ENCODE results near the gene CFHR1.
"Not testable (repeated sequence)": the region's sequence is repeated elsewhere in the genome, so short reads cannot be mapped to it uniquely, and the experiment has no call there.

Gene CFHR1

GRCh38 chr1:196819531-196819930 lies at the start of gene CFHR1:
Gene CFHR1, plus strand, starts transcription at chr1:196819731. Its CDS starts 114 bp downstream, at chr1:196819845.
- not testable (repeated sequence) for DNase-seq

- not testable (repeated sequence) for DNase-seq
These were observed 49.7 kb upstream of the CFHR1 start for GRCh38 chr1:196769823-196770222.

- DNase-seq, result no peak
These were observed 45.8 kb upstream of the CFHR1 start for GRCh38 chr1:196773713-196774112.

- no peak for DNase-seq
These were observed 45.4 kb upstream of the CFHR1 start for GRCh38 chr1:196774175-196774574.

- no peak for DNase-seq
These were observed 44.9 kb upstream of the CFHR1 start, which contains the start of gene CFHR3 for GRCh38 chr1:196774603-196775002. Gene CFHR3, plus strand, starts transcription at chr1:196774840. Its CDS starts 47 bp downstream, at chr1:196774887.

- no peak for DNase-seq
These were observed 41.9 kb upstream of the CFHR1 start for GRCh38 chr1:196777603-196778002.

- no peak for DNase-seq
These were observed 40.4 kb upstream of the CFHR1 start for GRCh38 chr1:196779093-196779492.

GRCh38 chr1:196791252-196791651 lies 28.3 kb upstream of the CFHR1 start:
- DNase-seq, result not testable (repeated sequence)

- DNase-seq, result not testable (repeated sequence)
These were observed 25.4 kb upstream of the CFHR1 start for GRCh38 chr1:196794103-196794502.

- DNase-seq, result no peak
These were observed 21.6 kb upstream of the CFHR1 start for GRCh38 chr1:196797891-196798290.

GRCh38 chr1:196801920-196802319 lies 17.6 kb upstream of the CFHR1 start:
- not testable (repeated sequence) for DNase-seq

GRCh38 chr1:196808529-196809235 lies 10.8 kb upstream of the CFHR1 start:
- DNase-seq, result no peak

- not testable (repeated sequence) for DNase-seq
These were observed 2.1 kb upstream of the CFHR1 start for GRCh38 chr1:196817442-196817841.

- peak in 2 of 6 experiments; percentile 2 to 13 for DNase-seq
These were observed 8.3 kb downstream of the CFHR1 start for GRCh38 chr1:196827860-196828259.

GRCh38 chr1:196849613-196850492 lies 30.3 kb downstream of the CFHR1 start:
- not testable (repeated sequence) for DNase-seq

- DNase-seq, result no peak
These were observed 36.5 kb downstream of the CFHR1 start for GRCh38 chr1:196856053-196856452.

GRCh38 chr1:196857188-196857587 lies 37.7 kb downstream of the CFHR1 start:
- DNase-seq, result no peak

GRCh38 chr1:196858811-196859210 lies 39.3 kb downstream of the CFHR1 start:
- no peak for DNase-seq

- no peak for DNase-seq
These were observed 40.9 kb downstream of the CFHR1 start for GRCh38 chr1:196860323-196860884.

GRCh38 chr1:196861429-196861828 lies 41.9 kb downstream of the CFHR1 start:
- DNase-seq, result no peak

- no peak for DNase-seq
These were observed 47.4 kb downstream of the CFHR1 start for GRCh38 chr1:196866974-196867373.

GRCh38 chr1:196873385-196873784 lies 53.9 kb downstream of the CFHR1 start:
- no peak for DNase-seq

GRCh38 chr1:196875935-196876334 lies 56.4 kb downstream of the CFHR1 start:
- no peak for DNase-seq
